GM19468 (cell line): ENCODE data around the gene NTN4.
"Not testable (repeated sequence)": the region's sequence is repeated elsewhere in the genome, so short reads cannot be mapped to it uniquely, and the experiment has no call there.

ENCODE experiments used
- ATAC-seq: cut with Tn5 transposase; IDR thresholded peaks from one replicate; pipeline ENCODE4 v1.9.1; 2021; ENCODE audit warnings: mild to moderate bottlenecking, moderate library complexity, moderate number of reproducible peaks; ENCODE audit not compliant: unreplicated experiment; ENCODE audit errors: extremely low read depth

Gene NTN4

GRCh38 chr12:95790033-95790916 is at the start of gene NTN4:
TSS of gene NTN4 (minus strand) at chr12:95790764. CDS start at chr12:95790309, 455 bp downstream.
- no peak for ATAC-seq

DNA sequence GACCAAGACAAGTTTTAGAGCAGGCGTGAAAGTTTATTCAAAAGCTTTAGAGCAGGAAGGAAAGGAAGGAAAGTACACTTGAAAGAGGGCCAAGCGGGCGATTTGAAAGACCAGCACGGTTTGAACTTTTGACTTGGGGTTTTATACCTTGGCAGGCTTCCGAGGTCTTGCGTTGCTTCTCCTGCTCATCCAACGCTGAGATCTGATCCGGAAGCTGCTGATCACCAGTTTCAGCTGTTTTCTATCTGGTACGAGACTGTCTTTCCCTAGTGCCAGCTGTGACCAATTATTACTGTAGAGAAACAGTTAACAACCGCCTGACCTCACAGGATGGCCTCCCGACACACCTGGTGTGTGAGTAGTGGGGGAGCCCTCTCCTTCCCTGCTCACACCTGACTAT is 47.6 kb upstream of the NTN4 start:
- ATAC-seq: no peak

DNA sequence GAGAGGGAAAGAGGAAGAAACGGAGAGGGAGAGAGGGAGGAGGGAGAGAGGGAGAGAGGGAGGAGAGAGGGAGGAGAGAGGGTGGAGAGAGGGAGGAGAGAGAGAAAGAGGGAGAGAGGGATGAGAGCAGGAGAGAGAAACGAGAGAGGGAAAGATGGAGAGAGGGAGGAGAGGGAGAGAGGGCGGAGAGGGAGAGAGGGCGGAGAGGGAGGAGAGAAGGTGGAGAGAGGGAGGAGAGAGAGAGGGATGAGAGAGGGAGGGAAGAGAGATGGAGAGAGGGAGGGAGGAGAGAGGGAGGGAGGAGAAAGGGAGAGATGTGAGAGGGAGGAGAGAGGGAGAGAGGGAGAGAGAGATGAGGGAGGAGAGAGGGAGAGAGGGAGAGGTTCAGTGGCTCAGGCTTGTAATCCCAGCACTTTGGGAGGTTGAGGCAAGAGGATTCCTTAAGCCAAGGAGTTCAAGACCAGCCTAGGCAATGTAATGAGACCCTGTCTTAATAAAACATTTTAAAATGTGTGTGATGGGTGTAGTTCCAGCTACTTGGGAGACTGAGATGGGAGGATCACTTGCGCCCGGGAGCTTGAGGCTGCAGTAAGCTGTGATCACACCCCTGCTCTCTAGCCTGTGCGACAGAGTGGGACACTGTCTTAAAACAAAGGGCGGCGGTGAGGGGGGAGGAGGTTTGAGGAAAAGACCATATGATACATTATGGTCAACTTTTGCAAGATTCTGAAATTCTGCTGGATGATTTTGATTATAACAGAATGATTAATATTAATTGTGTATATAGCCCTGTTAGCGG is 46.9 kb upstream of the NTN4 start:
- ATAC-seq: no peak

- no peak for ATAC-seq
Measured at GRCh38 chr12:95836630-95837239, 46.2 kb upstream of the NTN4 start.

DNA sequence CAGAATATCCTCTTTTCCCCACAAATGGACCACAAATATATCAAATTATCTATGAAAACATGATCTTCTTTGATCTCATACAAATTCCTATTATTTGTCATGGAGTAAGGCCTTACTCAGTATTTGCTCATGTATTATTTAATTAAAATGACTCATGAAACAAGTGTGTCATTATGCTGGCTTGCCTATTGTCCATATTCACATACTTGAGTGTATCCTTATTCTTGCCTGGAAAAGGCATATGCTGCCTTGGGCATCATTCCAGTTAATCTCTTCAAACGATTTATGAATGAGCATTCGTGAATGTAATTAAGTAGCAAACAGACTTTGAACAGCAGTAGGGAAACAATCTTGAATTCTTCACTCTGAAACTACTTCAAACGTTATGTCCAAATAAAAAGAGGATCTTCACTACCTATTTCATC is 45.6 kb upstream of the NTN4 start:
- no peak for ATAC-seq

DNA sequence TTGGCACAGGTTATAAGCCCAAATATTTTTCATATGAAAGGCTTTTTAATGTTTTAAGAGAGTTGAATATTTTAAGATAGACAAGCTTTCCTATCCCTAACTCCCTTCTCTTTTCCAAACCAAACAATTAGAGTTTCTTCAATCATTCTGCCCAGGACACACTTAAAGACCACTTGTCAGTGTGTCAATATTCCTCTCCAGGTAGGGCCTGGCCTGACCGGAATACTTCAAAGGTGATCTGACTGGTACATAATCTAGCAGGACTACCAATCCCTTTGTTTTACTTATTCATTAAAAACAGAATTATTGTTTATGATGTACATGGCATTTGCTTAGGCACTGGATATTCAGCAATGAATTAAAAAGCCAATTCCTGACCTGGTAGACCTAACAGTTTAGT is 44.0 kb upstream of the NTN4 start:
- no peak for ATAC-seq

- no peak for ATAC-seq
Measured at GRCh38 chr12:95830335-95831089, 39.9 kb upstream of the NTN4 start.

DNA sequence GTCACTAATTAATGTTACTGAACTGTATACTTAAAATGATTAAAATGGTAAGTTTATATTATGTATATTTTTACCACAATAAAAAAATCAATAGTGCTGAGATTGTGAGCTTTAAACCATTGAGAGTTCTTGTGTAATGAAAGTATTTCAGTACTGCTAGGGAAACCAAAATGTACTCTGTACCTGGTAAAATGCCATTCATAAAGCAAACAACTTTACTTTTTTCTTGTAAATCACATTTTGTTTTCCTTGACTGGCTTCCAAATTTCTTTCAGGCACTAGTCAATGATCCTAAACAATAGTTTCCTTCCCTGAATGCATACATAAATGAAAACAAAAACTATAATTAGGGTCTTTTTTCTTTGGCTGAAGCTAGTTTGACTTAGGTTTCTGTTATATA is 38.8 kb upstream of the NTN4 start:
- ATAC-seq: no peak

DNA sequence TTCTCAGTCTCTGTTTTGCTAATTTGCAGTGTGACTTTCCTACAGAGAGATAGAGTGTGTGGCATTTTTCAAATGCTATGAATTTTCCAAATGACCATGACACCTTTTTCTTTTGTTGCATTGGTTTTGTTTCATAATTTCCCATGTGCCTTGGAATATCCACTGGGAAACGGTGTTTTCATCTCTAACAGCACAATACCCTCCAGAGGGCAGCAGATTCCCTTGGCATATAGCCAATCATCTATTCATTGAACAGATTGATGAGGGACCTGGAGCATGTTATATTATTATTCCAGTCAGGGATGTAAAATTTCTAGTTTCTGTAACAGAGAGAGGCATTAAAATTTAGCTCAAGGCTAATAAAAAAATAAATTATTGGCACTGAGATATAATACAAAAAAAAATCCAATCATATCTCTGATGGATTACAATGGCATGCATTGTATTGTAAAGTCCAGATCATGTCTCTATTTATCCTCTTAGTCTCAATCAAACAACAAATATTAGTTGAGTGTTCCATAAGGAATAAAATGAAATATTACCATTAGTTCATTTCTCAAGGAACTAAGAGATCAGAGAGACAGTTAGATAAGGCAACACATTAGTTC is 29.6 kb upstream of the NTN4 start:
- ATAC-seq: no peak

DNA sequence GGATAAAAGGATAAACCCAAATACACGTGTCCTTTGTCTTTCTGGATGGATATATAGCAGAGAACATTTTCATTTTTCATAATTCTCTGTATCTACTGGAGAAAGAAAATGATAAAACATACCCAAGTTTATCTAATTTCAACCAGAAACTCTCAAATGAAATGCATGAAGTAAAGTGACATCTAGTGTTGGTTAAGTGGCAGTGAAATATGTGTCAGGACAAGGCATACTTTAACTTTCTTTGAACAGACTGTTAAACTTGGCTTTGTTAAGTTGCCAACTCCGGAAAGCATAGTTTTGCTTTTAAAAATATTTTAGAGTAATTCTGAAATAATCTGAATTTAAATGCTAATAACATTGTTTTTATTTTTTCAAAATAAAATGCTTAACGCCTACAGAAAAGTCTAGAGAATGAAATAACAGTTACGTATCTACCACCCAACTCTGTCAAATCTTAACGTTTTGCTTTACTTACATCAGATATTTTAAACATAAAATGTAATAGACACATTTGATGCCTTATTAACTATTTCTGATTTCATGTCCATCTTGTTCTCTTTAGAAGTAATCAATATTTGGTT is 25.2 kb upstream of the NTN4 start:
- ATAC-seq: no peak

GRCh38 chr12:95812155-95812554 is 21.6 kb upstream of the NTN4 start:
- ATAC-seq: not testable (repeated sequence)

DNA sequence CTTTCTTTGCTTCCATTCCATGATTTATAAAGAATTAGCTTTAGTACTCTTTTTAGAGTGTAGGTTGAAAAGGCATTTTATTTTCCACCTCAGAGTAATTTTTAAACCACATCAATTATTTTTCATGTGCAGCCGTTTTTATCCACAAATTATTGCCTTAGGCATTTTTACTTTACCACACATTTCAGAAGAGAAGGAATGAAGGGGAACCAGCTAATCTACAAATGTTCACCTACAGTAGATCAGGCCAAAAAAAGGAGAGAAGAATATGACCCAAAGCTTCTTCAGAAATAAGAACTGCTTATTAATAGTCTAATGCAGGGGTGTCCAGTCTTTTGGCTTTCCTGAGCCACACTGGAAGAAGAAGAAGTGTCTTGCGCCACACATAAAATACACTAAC is 19.8 kb upstream of the NTN4 start:
- no peak for ATAC-seq

DNA sequence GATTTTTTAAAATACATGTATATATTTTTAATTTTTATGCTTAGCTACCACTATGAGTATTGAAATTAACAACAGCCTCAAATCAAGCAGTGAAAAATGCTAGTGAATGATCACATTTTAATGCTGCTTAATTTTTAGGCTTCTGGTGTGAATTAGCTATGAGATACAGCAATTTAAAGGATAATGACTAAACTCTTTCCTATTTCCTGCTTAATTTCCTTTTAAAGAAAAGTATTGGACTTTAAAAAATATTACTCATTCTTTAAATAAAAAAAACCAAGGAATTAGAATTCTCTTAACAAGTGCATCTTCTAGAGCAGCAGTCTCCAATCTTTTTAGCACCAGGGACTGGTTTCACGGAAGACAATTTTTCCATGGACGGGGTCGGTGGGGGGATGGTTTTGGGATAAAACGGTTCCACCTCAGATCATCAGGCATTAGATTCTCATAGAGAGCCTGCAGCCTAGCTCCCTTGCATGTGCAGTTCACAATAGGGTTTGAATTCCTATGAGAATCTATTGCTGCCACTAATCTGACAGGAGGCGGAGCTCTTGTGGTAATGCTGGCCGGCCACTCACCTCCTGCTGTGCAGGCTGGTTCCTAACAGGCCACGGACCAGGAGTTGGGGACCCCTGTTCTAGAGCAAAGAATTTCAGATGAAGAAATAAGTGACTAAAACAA is 18.6 kb upstream of the NTN4 start:
- ATAC-seq: no peak

DNA sequence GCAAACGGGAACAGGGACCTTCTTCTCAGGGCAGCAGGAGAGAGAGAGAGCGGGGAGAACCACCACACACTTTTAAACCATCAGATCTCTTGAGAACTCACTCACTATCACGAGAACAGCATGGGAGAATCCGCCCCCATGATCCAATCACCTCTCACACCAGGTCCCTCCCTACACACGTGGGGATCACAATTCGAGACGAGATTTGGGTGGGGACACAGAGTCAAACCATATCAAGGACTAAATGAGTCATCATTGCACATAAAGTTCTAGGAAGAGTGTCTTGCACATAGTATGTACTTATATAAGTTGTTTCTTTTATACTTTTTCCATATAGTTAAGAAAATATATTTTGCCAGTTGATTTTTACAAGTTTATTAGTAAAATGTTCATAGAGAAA is 17.6 kb upstream of the NTN4 start:
- no peak for ATAC-seq

DNA sequence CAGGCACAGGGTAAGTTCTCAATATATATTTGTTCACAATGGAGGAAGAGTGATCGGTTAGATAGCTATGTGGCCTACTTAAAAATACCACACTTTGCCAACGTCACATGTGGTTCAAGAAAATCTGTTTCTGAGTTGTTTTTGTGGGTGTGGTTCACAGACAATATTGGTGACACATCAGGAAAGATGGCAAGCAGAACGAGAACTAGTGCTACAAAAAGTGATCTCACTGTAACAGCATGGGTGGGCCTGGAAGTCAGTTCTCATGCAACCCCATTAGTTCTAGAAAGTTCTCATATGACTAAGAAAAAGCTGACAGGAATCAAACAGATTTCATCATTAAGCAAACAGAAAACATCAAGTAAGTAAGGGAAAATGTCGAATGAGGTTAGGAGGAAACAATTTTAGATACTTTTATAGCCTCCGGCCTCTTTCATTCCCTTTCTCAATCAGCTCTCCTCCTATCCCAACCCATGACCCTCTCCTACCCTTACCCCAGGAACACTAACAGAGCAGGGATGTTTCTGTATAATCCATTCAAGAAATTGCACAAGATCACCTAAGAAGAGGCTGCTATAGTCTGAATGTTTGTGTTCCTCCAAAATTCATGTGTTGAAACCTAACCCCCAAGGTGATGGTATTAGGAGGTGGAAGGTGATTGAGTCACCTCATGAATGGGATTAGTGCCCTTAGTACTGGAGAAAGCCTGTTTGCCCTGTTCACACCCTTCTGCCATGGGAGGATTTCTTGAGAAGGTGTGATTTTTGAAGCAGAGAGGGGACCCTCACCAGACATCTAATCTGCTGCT is 15.5 kb upstream of the NTN4 start:
- no peak for ATAC-seq

- ATAC-seq: no peak
Measured at GRCh38 chr12:95804291-95804690, 13.7 kb upstream of the NTN4 start.

GRCh38 chr12:95803817-95804216 is 13.3 kb upstream of the NTN4 start:
- no peak for ATAC-seq
